ENCODE results near the gene CEP128.

DNA sequence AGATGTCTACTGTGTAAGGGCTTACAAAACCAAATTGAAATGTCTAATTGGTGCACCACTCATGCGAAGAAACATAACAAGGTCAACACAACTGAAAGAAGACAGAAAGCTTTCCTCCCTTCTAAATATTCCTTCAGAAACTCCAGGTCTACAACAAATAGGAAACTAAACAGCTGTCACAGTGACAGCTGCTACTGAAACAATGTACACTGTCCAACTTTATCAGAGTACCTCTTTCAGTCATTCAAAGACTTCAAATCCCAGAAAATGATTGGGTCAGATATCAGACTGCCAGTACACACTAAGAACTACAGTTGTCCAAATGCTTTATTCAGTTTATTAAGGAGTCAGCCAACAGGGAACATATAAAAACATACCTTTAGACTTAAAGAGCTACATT is 35.2 kb downstream of the CEP128 start:
- TF ChIP-seq, protein P1, sequence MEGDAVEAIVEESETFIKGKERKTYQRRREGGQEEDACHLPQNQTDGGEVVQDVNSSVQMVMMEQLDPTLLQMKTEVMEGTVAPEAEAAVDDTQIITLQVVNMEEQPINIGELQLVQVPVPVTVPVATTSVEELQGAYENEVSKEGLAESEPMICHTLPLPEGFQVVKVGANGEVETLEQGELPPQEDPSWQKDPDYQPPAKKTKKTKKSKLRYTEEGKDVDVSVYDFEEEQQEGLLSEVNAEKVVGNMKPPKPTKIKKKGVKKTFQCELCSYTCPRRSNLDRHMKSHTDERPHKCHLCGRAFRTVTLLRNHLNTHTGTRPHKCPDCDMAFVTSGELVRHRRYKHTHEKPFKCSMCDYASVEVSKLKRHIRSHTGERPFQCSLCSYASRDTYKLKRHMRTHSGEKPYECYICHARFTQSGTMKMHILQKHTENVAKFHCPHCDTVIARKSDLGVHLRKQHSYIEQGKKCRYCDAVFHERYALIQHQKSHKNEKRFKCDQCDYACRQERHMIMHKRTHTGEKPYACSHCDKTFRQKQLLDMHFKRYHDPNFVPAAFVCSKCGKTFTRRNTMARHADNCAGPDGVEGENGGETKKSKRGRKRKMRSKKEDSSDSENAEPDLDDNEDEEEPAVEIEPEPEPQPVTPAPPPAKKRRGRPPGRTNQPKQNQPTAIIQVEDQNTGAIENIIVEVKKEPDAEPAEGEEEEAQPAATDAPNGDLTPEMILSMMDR (IDR thresholded peaks at IDR 0.05; ENCODE audit: borderline replicate concordance, extremely low read depth, low read length, poor library complexity, severe bottlenecking): no peak
- no peak for TF ChIP-seq EZH2 (IDR thresholded peaks at IDR 0.05; ENCODE audit: borderline replicate concordance, low read depth, low read length, severe bottlenecking)

All from DND-41 (cell line).